IPS-18a (cell line): Measurements from ENCODE around the gene BDKRB1.

Source experiments
- H3K27ac ChIP-seq: one replicate; pipeline ENCODE4 v1.5.1; 2013; ENCODE audit warnings: low read length
- H3K27me3 ChIP-seq: one replicate; pipeline ENCODE4 v1.6.1; 2013; ENCODE audit warnings: mild to moderate bottlenecking, low read length; ENCODE audit not compliant: control insufficient read depth, insufficient read depth
- H3K36me3 ChIP-seq: one replicate; pipeline ENCODE4 v1.6.1; 2013; ENCODE audit warnings: low read depth, low read length; ENCODE audit not compliant: control insufficient read depth
- H3K4me1 ChIP-seq: one replicate; pipeline ENCODE4 v1.6.1; 2013; ENCODE audit warnings: low read depth, low read length; ENCODE audit not compliant: control insufficient read depth
- H3K4me3 ChIP-seq: one replicate; pipeline ENCODE4 v1.5.1; 2013; ENCODE audit warnings: low read length
- H3K9ac ChIP-seq: one replicate; pipeline ENCODE4 v1.6.1; 2013; ENCODE audit warnings: mild to moderate bottlenecking, low read length, moderate library complexity
- H3K9me3 ChIP-seq: one replicate; pipeline ENCODE4 v1.6.1; 2013; ENCODE audit warnings: low read depth, low read length; ENCODE audit not compliant: control insufficient read depth

The BDKRB1 gene

DNA sequence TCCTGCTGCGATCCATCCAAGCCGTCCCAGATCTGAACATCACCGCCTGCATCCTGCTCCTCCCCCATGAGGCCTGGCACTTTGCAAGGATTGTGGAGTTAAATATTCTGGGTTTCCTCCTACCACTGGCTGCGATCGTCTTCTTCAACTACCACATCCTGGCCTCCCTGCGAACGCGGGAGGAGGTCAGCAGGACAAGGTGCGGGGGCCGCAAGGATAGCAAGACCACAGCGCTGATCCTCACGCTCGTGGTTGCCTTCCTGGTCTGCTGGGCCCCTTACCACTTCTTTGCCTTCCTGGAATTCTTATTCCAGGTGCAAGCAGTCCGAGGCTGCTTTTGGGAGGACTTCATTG is 8.2 kb downstream of the BDKRB1 start:
- Histone ChIP-seq H3K36me3 (no peaks in the 10 kb centered on the region), H3K4me1 (no peaks in the 10 kb centered on the region), H3K27me3 (no peaks in the 10 kb centered on the region), H3K9ac (no peak overlapping the region), H3K27ac (no peak overlapping the region), H3K4me3 (no peak overlapping the region), H3K9me3 (no peaks in the 10 kb centered on the region)

GRCh38 chr14:96264853-96265252 is 8.8 kb downstream of the BDKRB1 start:
- Histone ChIP-seq H3K4me3 (no peak overlapping the region), H3K36me3 (no peaks in the 10 kb centered on the region), H3K4me1 (no peaks in the 10 kb centered on the region), H3K9ac (no peak overlapping the region), H3K27ac (no peak overlapping the region), H3K9me3 (no peaks in the 10 kb centered on the region), H3K27me3 (no peaks in the 10 kb centered on the region)

DNA sequence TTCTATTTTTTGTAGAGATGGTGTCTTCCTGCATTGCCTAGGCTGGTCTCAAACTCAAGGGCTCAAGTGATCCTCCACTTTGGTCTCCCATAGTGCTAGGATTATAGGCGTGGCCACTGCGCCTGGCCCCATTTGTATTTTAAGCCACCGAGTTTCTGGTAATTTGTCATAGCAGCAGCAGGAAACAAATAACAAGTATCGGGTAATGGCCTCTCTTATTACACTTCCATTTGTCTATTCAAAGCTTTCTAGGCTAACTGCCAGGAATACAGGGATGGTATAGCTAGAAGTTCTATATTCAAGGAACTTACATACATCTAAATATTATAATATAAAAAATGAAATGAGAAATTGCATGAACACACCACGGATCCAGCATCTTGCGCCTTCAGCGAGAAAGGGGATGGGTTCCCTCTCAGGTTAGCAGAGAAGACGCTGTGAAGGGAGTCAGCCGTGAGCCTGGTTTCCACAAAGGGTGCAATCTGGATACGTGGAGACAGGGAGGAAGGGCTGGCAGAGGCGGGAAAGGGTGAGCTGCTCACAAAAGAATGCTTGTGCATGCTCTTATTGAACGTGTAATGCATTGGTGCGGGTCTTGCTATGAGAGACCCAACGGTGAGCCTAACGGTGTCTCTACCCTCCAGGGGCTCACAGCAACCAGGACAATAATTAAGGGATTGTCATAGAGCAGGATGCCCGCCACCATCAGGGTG is 9.5 kb downstream of the BDKRB1 start:
- H3K4me3 ChIP-seq, result no peak overlapping the region
- no peak overlapping the region for H3K27ac ChIP-seq
- H3K27me3 ChIP-seq, result no peaks in the 10 kb centered on the region
- H3K36me3 ChIP-seq, result no peaks in the 10 kb centered on the region
- H3K4me1 ChIP-seq, result no peaks in the 10 kb centered on the region
- no peaks in the 10 kb centered on the region for H3K9me3 ChIP-seq
- H3K9ac ChIP-seq, result no peak overlapping the region

- Histone ChIP-seq H3K27me3 (no peaks in the 10 kb centered on the region), H3K9me3 (no peaks in the 10 kb centered on the region), H3K36me3 (no peaks in the 10 kb centered on the region), H3K4me3 (no peak overlapping the region), H3K27ac (no peak overlapping the region), H3K4me1 (no peaks in the 10 kb centered on the region), H3K9ac (no peak overlapping the region)
Observed at GRCh38 chr14:96267336-96267735, 11.3 kb downstream of the BDKRB1 start.

GRCh38 chr14:96267916-96268315 is 11.9 kb downstream of the BDKRB1 start:
- H3K27ac ChIP-seq, result no peak overlapping the region
- H3K9ac ChIP-seq, result no peak overlapping the region
- no peaks in the 10 kb centered on the region for H3K4me1 ChIP-seq
- H3K9me3 ChIP-seq, result peaks cover 3% of the 10 kb centered on the region
- no peak overlapping the region for H3K4me3 ChIP-seq
- H3K27me3 ChIP-seq, result no peaks in the 10 kb centered on the region
- H3K36me3 ChIP-seq, result no peaks in the 10 kb centered on the region

DNA sequence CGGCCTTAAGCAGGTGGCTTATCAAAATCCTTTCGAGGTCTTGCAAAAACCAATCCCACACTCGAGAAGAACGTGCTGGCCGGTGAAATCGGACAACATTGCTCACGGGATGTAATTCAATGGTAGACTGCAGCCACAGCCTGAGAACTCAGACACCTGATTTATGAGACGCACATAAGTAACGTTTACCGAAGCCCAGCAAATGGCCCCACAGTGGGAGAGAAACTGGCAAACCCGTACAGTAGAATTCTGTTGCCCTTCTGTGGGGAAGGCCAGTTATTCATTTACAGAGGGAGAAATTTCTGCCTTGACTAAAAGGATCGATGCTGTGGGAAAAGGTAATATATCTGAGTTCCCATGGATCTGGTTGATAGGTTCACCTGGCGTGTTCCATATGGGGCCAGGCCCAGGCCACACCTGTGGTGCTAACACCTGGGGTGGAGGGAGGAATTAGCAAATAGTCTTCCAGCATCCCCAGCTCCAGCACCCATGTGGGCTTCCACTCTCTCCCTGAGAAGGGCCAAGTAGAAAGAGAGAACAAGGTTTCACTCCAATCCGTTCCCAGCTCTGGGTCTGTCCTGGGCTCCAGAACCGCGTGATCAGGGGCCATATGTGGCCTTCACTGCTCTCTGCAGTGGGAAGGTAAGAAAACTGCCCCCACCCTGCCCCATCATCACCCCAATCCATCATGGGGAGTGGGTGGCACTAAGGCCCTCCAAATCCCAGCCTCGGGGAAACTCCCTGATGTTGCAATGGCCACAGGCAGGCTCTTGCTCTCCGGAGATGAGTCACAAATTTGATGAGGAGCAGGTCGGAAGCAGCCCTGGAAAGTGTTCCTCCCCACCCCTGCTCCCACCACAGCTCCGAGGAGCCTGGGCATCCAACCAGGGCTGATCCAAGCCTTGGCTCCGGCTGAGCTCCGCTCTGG is 12.7 kb downstream of the BDKRB1 start:
- Histone ChIP-seq H3K4me3 (no peak overlapping the region), H3K27me3 (no peaks in the 10 kb centered on the region), H3K36me3 (no peaks in the 10 kb centered on the region), H3K9me3 (peaks cover 3% of the 10 kb centered on the region), H3K9ac (no peak overlapping the region), H3K27ac (no peak overlapping the region), H3K4me1 (no peaks in the 10 kb centered on the region)

- H3K4me3 ChIP-seq, result no peak overlapping the region
- no peak overlapping the region for H3K27ac ChIP-seq
- no peaks in the 10 kb centered on the region for H3K4me1 ChIP-seq
- H3K9me3 ChIP-seq, result peaks cover 3% of the 10 kb centered on the region
- H3K27me3 ChIP-seq, result no peaks in the 10 kb centered on the region
- no peaks in the 10 kb centered on the region for H3K36me3 ChIP-seq
- no peak overlapping the region for H3K9ac ChIP-seq
Observed at GRCh38 chr14:96269359-96269710, 13.3 kb downstream of the BDKRB1 start.

- Histone ChIP-seq H3K9me3 (peaks cover 3% of the 10 kb centered on the region), H3K36me3 (no peaks in the 10 kb centered on the region), H3K9ac (no peak overlapping the region), H3K27me3 (no peaks in the 10 kb centered on the region), H3K4me3 (no peak overlapping the region), H3K27ac (no peak overlapping the region), H3K4me1 (no peaks in the 10 kb centered on the region)
Observed at GRCh38 chr14:96270565-96271420, 14.8 kb downstream of the BDKRB1 start.

- no peaks in the 10 kb centered on the region for H3K36me3 ChIP-seq
- H3K27me3 ChIP-seq, result no peaks in the 10 kb centered on the region
- no peaks in the 10 kb centered on the region for H3K4me1 ChIP-seq
- H3K27ac ChIP-seq, result no peak overlapping the region
- peaks cover 3% of the 10 kb centered on the region for H3K9me3 ChIP-seq
- H3K9ac ChIP-seq, result no peak overlapping the region
- no peak overlapping the region for H3K4me3 ChIP-seq
Observed at GRCh38 chr14:96271421-96271762, 15.4 kb downstream of the BDKRB1 start.

- H3K4me3 ChIP-seq, result no peak overlapping the region
- peaks cover 3% of the 10 kb centered on the region for H3K4me1 ChIP-seq
- peaks cover 9% of the 10 kb centered on the region for H3K9me3 ChIP-seq
- H3K27ac ChIP-seq, result no peak overlapping the region
- H3K36me3 ChIP-seq, result no peaks in the 10 kb centered on the region
- no peaks in the 10 kb centered on the region for H3K27me3 ChIP-seq
- H3K9ac ChIP-seq, result no peak overlapping the region
Observed at GRCh38 chr14:96272777-96273473, 16.9 kb downstream of the BDKRB1 start.

DNA sequence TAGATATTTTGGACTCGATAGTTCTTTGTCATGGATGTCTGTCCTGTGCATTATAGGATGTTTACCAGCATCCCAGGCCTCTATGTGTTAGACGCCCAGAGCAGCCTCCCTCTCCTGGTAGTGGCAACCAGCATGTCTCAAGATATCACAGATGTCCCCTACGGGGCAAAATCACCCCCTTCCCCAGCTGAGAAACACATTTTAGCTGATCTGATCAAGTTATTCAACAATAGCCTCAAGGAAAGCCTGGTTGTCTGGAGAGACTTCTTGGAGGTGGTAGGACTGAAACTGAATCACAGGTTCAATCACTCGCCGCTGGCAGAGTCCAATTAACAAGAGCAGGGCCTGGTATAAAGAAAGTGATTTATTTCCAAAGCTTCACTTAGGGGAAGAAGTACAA is 17.6 kb downstream of the BDKRB1 start:
- H3K9me3 ChIP-seq, result peaks cover 10% of the 10 kb centered on the region
- no peak overlapping the region for H3K27ac ChIP-seq
- no peak overlapping the region for H3K4me3 ChIP-seq
- no peaks in the 10 kb centered on the region for H3K27me3 ChIP-seq
- peaks cover 3% of the 10 kb centered on the region for H3K4me1 ChIP-seq
- no peaks in the 10 kb centered on the region for H3K36me3 ChIP-seq
- H3K9ac ChIP-seq, result no peak overlapping the region
